Renal cortex interstitium (tissue), 11 donors: ENCODE data around the gene HMGB2. TPM values are rescaled to one million over a fixed set of nuclear protein-coding genes. Genes with fewer than 3 reads are reported as not detected.

Experiments
- DNase-seq, 11 donors: peaks; one replicate each; pipeline ENCODE4 v3.0.0-alpha.2; 2013; ENCODE audit warnings: low read depth in 9 of 11, low spot score in 4 of 11; ENCODE audit errors: extremely low read depth in 1 of 11
- polyA plus RNA-seq, 3 donors: library from polyadenylated mRNA; unstranded; fragments of 120-200 nt; gene quantifications; one replicate each; pipeline ENCODE4 v1.2.1, GENCODE V29; 2013; ENCODE audit not compliant: insufficient read length in 3 of 3

The HMGB2 gene
- polyA plus RNA-seq, 3 donors: 310 to 477 (median 411) TPM

DNA sequence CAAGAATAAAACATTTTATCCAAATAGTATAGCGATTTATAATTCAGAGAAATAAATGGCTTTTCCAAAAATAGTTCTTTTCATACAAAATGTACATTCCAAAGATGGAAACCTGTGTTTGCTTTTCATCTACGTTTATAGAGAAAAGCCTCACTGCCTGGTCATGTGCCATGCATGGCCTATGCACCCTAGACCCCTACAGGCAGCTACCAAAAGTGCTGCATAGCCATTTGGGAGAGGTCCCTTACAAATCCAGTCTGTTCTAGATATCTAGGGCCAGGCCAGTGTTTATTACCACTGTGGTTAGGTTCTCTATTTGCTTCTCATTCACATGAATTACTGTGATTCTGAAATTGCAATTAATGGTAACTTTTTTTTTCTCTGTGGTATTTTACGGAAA, 17.2 kb downstream of the HMGB2 start:
- DNase-seq: no peak

DNA sequence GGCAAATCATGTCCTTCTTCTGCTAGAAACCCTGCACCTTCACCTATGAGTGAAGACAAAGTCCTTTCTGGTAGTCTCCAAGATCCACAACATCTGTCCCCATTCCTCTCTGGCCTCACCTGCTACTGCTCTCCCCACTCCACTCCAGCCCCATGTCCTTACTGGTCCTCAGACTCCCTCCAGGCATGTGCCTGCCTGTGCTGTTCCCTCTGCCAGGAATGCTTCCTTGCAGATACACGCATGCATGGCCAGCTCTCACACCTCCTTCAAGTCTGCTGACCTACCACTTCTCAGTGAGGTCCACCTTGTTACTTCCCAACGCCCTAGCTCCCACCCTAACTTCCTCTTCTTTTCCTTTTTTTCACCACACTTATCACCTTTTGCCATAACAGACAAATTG, 18.1 kb downstream of the HMGB2 start:
- no peak for DNase-seq

DNA sequence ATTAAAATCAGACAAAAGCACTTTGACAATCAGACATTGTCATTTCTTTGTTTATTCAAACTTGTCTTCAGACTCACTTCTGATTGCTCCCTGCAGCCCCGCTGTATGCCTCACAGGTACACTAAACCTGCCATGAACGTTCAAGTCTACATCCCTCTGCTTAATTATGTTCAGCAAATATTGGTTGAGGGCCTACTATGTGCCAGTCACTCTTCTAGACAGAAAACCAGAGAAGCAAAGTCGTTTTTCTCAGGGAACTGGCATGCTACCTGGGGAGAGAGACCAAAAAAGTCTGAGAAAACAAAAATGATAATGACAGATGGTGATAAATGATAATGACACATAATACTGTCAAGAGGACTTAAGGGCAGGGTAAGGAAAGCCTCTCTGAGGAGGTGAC, 19.4 kb downstream of the HMGB2 start:
- DNase-seq: no peak

DNA sequence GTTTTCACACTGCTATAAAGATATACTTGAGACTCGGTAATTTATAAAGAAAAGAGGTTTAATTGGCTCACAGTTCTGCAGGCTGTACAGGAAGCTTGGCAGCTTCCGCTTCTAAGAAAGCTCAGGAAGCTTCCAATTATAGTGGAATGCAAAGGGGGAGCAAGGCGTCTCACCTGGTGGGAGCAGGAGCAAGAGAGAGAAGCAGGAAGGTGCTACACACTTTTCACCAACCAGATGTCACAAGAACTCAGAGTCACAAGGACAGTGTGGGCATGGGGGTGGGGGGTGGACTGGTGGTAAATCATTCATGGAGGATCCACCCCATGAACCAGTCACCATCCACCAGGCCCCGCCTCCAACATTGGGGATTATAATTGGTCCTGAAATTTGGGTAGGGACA, 22.8 kb downstream of the HMGB2 start:
- DNase-seq: no peak

DNA sequence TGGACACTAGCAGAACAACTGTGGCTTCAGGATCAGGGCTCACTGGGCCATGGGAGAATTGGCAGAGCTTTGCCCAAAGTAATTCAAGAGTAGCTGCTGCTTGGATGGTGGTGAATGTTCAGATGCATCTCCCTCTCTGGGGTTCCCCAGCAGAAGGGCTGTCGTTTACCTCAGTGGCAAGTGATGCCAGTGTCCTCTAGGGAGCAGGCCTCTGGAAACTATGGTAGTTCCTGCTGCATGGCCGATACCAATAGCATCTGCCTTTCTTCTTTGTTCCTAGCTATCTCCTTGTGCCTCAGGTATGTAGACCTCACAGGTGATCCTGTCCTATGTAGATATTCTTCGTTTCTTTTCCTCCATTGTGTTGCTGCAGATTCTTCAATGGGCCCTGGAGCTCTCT, 26.4 kb downstream of the HMGB2 start:
- no peak for DNase-seq

DNA sequence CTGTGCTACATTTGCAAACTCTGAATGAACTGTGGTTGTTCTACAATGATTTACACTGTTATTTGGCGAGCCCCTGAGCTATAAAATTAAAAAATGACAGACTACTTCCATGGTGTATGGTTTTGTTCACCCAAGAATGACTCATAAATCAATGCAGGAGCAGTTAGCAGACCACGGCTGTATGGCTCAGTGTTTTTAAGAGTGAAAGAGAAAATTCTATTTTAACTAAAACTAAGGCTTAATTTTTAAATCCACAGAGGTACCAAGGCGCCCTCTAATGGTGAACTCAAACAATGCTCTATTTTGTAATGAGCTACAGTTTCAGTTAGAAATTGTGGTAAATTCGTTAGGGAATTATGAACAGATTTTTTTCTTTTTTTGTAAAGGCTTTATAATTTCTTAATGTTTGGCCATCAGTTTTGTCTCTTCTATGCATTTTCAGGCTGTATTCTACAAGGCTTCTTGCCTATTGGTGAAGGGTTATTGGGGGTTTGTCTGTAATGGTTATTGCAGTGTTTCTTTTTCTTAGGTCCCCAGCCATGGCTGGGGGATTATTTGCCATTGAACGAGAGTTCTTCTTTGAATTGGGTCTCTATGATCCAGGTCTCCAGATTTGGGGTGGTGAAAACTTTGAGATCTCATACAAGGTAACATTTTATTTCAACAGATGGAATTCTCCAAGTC, 32.5 kb downstream of the HMGB2 start:
- DNase-seq: peak; percentile 9 to 49 (median 30)

DNA sequence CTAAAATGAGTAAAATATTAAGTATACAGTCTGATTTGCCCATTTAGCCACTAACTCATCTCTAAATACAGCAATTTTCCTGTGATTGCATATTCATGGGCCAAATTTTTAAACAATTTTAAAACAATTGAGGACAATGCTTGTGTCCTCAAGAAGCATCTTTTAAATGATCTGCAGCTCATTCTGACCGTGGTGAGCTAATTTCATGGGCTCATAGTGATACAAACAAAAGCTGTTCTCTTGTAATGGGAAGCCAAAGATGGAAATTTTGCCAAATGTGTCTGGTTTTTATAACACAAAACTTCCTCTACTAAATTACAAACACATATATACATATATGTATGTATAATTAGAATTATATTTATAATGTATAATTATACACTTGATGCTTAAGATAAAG, 39.7 kb downstream of the HMGB2 start:
- DNase-seq: no peak

DNA sequence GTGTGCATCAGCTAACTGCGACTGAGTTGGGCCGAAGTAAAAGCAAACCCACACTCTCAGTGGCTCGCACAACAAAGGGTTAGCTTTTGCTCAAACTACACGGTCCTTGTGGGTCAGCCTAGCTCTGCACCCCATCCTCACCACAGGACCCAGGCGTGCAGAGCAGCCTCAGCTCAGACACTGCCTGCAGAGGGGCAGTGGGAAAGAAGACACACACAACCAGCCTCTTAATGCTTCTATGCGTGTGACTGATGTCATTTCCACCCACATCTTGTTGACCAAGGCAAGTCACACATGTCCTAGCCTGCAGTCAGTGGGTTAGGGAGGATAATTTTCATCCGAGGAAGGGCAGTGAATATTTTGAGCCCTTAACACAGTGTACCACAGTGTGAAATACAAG, 40.5 kb downstream of the HMGB2 start:
- DNase-seq: no peak

DNA sequence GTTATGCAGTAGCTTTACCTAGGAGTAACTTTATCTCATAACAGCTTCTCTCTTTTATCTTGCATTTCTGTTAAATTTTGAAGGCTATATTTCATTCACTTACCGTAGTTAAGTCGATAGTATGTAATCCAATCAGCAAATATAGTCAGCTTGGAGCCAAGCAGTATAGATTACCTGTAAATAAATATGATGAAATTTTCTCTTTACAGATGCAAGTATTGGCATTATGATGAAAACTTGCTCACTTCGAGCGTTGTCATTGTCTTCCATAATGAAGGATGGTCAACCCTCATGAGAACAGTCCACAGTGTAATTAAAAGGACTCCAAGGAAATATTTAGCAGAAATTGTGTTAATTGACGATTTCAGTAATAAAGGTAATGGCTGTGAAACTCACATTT, 42.3 kb downstream of the HMGB2 start:
- DNase-seq: no peak

DNA sequence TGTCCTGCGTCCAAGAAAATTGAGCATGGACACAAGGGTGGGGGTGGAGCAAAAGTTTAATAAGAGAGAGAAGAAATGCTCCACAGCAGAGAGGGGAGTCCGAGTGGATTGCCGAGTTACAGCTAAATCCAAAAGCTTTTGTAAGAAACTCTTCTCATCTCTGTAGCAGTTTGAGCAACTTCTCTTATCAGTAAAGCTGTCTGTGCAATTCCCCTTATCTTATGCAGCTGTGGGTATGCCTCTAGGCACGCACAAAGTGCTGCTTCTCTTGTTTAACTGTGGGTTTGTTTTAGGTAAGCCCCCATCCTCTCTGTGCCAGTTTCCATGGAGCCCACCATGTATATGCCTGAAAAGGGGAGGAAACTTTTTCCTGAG, 44.8 kb downstream of the HMGB2 start:
- DNase-seq: no peak

DNA sequence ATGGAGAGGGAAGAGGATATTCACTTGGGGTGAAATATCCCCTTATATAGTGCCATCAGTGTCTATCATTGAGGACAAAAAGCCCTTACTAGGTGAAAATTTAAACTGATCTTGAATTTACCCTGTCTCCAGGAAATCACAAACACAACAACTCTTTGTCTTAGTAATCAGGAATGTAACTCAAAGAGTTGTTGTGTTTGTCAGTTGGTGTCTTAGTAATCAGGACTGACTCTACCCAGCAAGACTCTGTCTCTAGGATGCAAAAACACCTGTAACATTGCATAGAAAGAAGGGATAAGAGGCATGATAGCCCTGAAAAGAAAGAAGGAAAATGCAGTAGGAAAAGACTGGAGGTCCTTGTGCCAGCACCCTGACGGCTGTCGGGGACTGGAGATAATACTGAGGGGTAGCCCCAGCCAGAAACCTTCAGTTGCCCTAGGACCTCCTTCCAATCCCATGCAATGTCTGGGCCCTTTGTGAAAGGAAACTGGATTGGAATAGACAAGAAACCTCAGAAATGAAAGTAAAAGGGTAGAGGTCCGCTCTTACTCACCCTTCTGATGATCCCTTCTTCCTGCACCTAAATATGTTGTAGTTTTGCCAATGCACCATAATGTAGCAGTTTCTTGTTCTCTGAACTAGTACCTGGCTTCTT, 45.3 kb downstream of the HMGB2 start:
- DNase-seq: no peak

DNA sequence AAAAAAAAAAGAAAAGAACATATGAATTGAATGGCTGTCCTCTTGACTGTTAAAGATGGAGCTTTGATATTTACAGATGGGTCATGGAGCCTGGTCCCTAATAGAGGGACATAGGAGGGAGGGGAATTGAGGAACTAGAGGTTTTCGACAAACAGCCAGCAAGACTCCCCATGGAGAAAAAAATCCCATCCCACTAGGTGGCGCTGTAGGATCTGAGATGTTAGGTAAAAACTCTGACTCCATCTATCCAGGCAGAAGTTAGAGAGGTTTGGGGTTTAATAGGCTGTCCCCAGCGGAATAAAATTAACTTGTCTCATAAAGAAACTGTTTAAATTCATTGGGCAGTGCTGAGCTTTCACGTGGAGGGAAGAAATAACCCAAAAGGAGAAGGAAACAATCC, 45.9 kb downstream of the HMGB2 start:
- DNase-seq: peak in 2 of 11 donors; percentile 11 to 18

DNA sequence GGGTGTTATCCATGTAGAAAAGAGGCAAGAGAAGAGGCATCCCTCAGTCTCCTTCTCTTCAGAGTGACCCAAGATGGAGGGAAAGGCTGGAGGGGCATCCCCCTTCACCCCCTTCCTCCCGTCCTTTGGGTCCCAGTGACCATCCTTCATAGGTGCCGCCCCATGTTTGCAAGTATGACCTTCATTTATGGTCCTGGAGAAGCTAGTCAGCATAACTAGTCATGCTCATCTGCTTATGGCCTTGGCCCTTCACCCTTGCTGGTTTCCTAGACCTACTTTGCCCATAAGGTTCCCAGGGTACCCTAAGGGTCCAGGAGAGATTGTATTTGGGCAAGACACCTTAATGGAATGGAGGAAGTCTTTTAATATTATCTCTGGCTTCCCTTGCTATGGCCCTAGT, 46.7 kb downstream of the HMGB2 start:
- DNase-seq: no peak

DNA sequence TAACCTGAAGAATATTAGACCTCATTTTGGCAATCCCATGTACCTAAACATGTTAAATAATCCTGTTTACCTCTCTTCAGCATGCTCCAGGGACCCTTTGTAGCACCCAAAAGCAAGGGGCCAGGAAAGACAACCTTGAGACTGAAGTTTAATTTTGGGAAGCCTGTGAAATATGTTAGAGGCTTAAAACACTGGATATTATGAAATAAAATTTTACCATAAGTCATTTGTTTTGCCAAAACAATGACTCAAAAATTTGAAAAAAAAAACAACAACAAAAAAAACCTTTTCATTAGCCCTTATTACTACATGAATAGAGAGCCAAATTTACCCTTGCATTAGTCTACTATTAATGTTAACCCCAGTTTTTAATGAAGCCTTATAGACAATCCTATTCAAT, 49.7 kb downstream of the HMGB2 start:
- no peak for DNase-seq

DNA sequence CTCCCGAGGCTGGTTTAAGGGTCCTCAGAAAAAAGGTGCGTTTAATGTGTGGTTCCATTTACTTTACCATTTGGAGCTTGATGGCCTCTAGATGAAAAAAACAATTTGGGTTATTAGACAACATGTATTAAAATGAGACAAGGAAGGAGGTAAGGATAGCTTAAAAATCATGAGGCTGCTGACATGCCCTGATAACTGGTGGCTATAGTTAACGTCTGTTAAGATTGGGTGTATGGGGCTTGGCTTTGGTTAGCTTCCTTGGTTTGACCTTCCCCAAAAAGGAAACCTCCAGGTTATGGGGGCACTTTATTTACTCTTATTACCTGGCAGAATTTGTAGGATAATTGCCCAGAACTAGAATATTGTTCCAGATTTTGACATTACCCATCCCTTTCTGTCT, 51.5 kb downstream of the HMGB2 start:
- no peak for DNase-seq

DNA sequence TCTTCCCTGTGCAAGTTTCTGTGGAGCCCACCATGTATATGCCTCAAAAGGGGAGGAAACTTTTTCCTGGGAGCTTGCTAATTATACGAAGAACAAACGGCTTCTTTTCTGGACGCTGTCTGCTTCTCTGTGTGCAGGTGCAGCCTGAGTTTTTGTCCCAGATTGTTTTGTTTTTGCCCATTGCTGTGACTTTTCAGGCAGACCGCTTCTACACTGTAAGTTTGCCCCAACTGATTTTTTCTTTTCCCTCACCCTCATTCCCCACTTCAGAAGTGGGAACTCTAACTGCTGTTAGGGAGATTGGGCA, 51.9 kb downstream of the HMGB2 start:
- DNase-seq: no peak

DNA sequence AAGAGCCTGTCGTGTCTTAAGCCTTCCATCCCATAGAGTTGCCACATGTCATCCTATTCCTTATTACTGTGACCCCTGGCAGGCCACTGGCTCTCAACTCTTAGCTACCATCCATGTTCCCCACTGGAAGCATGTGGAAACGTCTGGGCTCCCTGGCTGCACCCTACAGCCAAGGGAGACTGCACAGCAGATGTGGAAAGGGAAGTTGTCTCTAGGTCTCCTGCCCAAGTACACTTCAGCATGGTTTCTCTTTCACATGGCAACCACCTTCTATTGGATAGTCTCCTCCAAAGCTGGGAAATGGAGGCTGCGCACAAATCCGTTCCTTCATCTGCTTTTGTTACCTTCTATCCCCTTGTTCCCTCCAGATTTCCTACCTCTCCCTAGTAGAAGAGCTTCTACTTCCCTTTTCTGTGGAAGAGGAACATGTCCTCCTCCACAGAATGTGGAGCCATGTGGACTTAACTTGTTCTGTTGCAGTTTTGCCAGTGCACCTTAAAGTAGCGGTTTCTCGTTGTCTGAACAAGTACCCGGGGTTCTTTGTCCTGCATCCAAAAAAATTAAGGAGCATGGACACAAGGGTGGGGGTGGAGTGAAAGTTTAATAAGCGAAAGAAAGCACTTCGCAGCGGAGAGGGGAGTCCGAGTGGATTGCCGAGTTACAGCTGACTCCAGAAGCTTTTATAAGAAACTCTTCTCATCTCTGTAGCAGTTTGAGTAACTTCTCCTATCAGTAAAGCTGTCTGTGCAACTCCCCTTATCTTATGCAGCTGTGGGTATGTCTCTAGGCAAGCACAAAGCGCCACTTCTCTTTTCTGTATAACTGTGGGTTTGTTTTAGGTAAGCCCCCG, 52.5 kb downstream of the HMGB2 start:
- DNase-seq: no peak
